Measurements from ENCODE around the gene THOC5.

- TF ChIP-seq POLR2A (IDR thresholded peaks at IDR 0.05; ENCODE audit: low read length) (no peak), GATA1 (IDR thresholded peaks at IDR 0.05; ENCODE audit: low read depth, low read length) (no peak)
Measured at GRCh38 chr22:29581799-29582198, 28.2 kb upstream of the THOC5 start.

Data from erythroblast (primary cell).